Suppressor macrophage treated with lipopolysaccharide for 1 hour (primary cell): ENCODE data around the gene COL13A1.

Experiments
- DNase-seq, 3 donors: peaks; one replicate each; pipeline ENCODE4 v3.0.0-alpha.2; 2020 to 2022

Gene COL13A1

DNA sequence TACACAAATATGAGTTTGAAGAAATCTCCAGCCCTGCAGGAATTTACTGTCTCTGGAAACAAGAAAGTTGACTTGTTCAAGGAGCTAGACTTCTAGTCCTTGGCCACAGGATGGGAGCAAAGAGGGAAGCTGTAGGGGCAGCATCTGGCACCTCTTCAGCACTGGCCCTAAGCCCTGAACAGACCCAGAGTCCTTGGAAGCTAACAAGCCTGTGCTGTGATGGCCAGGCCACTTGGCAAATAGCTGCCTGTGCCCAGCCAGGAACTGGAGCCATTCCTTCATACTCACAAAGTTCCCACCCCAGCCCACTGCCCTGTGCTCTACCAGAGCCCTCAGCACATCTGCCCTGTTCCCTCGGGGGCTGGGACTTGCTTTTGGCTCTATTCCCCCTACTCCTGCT is 9.4 kb upstream of the COL13A1 start:
- no peak for DNase-seq

DNA sequence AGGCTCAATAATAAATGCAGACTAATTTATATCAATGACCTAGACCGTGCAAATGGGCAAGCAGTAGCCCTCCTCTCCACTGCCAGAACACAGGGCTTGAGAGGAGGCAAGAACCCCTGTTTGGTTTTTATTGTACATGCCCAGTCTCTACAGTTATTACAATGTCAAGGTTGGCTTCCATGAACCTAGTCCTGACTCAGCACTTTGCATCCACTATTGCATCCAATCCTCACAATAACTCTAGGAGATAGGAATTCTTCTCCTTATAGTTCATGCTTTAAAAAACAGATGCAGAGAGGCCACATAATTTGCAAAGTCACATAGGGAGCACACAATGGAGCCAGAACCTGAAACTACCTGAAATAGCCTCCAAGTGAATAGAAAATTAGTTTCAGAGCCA is 7.0 kb upstream of the COL13A1 start:
- DNase-seq = no peak

GRCh38 chr10:69795242-69795934 is 6.3 kb upstream of the COL13A1 start:
- no peak for DNase-seq

- DNase-seq = no peak
These were observed 3.7 kb upstream of the COL13A1 start for GRCh38 chr10:69797959-69798358.

GRCh38 chr10:69800109-69800508 is 1.6 kb upstream of the COL13A1 start:
- peak; percentile 79 to 89 (median 85) for DNase-seq

GRCh38 chr10:69800665-69801064 is 1.0 kb upstream of the COL13A1 start:
- DNase-seq = no peak

GRCh38 chr10:69801094-69801433 is 642 bp upstream of the COL13A1 start:
- DNase-seq = peak; percentile 56 to 74 (median 66)

DNA sequence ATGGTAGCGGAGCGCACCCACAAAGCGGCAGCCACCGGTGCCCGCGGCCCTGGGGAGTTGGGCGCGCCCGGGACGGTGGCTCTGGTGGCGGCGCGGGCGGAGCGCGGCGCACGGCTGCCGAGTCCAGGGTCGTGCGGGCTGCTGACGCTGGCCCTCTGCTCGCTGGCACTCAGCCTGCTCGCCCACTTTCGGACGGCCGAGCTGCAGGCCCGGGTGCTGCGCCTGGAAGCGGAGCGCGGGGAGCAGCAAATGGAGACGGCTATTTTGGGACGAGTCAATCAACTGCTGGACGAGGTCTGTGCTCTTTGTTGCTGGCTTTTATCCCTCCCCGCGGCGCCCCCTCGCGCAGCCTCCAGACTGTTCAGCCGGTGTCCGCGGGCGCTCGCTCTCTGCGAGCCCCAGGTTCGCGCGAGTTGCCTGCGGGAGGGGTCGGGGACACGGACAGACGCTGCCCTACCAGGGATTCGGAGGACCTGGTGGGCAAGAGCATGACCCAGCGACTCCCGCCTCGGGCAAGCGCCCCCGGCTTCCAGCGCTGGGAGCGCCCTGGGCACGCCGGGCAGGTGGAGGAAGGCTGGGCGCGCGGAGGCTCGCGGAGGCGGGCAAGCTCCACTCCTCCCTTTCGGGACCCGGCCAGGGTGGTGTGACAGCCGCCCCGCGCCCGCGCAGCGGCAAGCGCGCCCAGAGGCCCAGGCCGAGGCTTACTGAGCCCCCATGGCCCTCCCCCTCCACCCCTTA is 887 bp downstream of the COL13A1 start:
- peak in 2 of 3 donors; percentile 20 to 52 for DNase-seq

- DNase-seq = no peak
These were observed 2.1 kb downstream of the COL13A1 start for GRCh38 chr10:69803809-69804208.

GRCh38 chr10:69804775-69805174 is 3.1 kb downstream of the COL13A1 start:
- no peak for DNase-seq

- DNase-seq = peak; percentile 32 to 67 (median 52)
These were observed 5.4 kb downstream of the COL13A1 start for GRCh38 chr10:69807122-69807521.

GRCh38 chr10:69807696-69808095 is 6.0 kb downstream of the COL13A1 start:
- peak in 2 of 3 donors; percentile 12 to 13 for DNase-seq

DNA sequence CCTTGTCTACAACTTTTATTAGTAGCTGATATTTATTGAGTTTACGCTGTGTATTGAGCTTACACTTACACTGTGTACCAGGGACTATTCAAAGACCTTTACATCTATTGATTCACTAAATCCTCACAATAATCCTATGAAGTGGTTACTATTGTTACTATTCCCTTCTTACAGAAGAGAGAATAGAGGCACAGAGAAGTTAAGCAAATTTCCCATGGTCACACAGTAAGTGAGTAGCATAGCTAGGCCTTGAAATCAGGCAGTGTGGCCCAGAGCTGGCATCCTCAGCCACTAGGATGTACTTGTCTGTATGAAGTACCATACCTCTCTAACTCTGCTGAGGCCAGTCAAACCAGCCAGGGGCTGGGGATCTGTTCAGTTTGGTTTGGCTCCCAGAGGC is 7.6 kb downstream of the COL13A1 start:
- DNase-seq = no peak

DNA sequence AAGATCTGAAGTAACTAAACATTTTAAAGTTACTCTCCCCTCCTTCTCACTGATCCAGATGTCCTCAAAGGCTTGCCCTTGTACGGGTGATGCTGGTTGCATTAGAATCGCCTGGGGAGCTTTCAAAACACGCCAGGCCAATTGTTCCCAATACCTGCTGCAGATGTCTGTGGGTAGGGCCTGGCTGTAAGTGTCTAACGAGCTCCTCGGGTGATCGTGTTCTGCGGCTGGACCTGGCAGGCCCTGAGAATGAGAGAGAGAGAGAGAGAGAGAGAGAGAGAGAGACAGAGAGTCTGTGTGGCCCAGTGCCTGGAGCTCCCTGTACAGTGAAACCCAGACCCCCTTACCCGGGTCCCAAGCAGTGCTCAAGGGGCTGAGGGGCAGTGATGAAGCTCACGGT is 8.4 kb downstream of the COL13A1 start:
- DNase-seq = no peak

DNA sequence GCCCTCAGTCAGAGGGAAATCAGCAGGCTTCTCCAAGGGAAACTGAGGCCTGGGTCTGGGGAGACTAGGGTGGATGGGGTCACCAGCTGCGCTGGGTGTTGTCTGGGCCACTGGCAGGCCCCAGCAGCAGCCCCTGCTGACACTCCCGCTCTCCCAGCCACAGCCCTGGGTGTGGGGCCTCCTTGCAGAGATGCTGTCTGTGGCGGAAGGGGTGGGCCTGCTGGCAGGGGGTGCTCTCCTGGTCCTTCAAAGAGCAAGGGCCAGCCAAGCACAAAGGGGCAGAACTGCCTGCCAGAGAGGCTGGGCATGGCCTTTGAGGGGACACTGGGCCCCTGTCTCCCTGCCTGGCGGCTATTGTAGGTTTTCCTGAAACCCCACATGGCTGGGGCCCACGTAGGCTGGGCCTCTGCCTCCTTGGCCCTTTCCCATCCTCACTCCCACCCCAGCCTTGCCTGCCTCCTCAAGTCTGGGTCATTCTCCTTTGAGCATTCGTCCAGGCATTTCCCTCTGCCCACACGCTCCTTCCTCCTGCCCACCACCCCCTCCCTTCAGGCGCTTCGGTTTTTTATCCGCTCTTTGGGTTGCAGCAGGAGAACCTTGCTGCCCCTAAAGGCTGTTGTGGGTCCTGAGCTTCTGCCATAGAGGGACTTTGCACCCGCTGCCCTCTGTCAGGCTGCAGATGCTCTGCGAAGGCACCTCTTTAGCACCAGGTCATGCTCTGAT is 9.1 kb downstream of the COL13A1 start:
- DNase-seq = peak in 2 of 3 donors; percentile 7 to 18

GRCh38 chr10:69813632-69814031 is 11.9 kb downstream of the COL13A1 start:
- no peak for DNase-seq

GRCh38 chr10:69814251-69814650 is 12.5 kb downstream of the COL13A1 start:
- no peak for DNase-seq

DNA sequence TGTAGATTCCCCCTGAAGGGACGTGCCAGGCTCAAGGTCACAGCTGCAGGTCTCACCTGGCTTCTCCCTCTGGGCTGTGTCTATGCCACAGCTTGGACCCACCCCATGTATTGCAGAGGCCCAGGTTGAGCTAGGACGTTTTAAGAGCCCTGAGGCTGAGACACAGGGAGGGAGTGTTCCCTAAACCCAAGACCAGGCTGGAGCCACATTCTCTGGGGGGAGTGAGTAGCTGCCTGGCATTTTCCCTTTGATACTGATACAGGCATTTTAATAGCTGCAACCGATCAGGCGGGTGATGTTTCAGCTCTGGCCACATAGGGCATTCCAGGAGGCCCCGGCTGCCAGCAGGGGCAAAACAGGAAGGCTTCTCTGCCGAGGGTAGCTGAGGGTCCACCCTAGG is 13.4 kb downstream of the COL13A1 start:
- no peak for DNase-seq

DNA sequence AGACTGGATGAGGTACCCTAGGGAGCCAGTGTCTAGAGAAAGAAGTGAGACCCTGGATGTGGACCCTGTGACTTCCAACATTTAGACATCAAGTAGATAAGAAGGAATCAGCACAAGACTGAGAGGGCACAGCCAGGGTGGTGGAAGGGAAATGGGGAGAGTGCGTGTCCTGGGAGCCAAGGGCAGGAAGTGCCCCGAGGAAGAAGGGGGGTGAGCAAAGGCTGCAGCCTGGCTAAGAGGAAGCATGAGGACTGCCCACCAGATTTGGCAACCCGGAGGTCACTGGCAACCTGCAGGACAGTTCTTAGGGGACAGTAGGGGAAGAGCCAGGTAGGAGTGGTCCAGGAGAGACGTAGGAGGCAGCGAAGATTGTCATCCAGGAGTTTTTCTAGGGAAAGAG is 14.8 kb downstream of the COL13A1 start:
- DNase-seq = peak; percentile 60 to 76 (median 69)

GRCh38 chr10:69817078-69817581 is 15.4 kb downstream of the COL13A1 start:
- peak; percentile 52 to 72 (median 61) for DNase-seq

DNA sequence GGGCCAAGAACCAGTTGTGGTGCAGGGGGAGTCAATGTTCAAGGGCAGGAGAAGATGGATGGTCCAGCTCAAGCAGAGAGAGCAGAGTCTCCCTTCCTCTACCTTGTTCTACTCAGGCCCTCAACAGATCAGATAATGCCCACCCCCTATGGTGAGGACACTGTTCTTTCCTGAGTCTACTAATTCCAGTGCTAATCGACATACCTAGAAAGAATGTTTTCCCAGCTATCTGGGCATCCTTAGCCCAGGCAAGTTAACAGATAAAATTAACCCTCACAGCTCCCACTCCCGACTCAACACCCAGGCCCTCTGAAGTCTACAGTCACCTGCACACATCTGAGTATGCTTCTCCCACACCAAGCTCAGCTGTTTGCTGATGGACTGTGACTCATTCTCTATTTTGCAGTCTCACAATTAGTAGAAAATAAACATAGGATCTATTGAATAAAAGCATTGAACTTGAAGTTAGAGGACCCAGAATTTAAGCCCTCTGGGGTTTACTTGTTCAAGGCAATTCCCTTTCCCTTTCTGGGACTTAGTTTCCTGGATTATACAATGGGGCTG is 17.1 kb downstream of the COL13A1 start:
- no peak for DNase-seq

DNA sequence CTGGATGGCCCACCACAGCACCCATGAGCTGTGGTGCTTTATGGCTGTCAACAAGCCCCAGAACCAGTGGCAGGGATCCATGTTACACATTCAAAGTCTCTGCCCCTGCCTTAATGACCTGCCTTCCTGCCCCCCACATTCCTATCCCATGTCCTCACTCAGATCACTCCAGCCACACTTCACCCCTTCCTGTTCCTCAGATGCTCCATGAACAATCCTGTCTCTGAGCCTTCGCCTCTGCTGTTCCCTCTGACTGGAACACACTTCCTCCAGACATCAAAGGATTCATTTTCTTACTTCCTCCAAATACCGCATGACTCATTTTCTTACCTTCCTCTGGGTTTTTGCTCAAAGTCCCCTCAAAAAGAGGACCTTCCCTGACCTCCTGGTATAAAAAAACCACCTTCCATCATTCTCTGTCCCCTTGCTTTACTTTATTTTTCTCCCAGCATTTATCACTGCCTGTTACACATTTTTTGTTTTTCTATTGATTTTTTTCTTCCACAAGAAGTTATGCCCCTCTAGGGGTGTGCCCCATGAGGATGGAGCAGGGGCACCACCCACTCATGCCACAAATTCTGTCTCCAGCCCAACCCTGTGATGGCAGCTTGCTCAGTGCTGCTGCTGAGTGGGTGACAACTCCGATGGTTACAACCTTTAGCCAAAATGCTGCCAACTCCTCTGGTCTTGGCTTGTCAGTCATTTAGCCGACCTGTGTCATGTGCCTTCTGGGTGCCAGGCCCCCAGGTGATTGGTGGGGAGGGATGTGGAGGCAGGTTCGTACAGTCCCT is 18.2 kb downstream of the COL13A1 start:
- peak; percentile 60 to 80 (median 79) for DNase-seq
